Left ventricle myocardium inferior (tissue), 1 donor: Measurements from ENCODE around the gene PRDX3. TPM values are rescaled to one million over a fixed set of nuclear protein-coding genes. Genes with fewer than 3 reads are reported as not detected.

ENCODE experiments used
- DNase-seq: peaks from one replicate; pipeline ENCODE4 v3.0.0-alpha.2; 2020
- H3K27ac ChIP-seq: fragments of 200-600 bp; replicated peaks from 2 replicates; pipeline ENCODE4 v1.8.0; 2021
- H3K27me3 ChIP-seq: fragments of 200-600 bp; 2 replicates; pipeline ENCODE4 v1.8.0; 2021; ENCODE audit warnings: low read depth
- H3K36me3 ChIP-seq: fragments of 200-600 bp; 2 replicates; pipeline ENCODE4 v1.8.0; 2021
- H3K4me1 ChIP-seq: fragments of 200-600 bp; 2 replicates; pipeline ENCODE4 v1.8.0; 2021
- H3K4me3 ChIP-seq: fragments of 200-600 bp; 2 replicates; pipeline ENCODE4 v1.8.0; 2021; ENCODE audit warnings: mild to moderate bottlenecking, moderate library complexity
- H3K9me3 ChIP-seq: fragments of 200-600 bp; replicated peaks from 2 replicates; pipeline ENCODE4 v1.8.0; 2021
- intact Hi-C: fragments of 100-400 bp; cut with micrococcal nuclease; formaldehyde crosslinking; loops from one replicate; pipeline ENCODE4 v1.11.0; 2022
- total RNA-seq: library from RNA; stranded (reverse); fragmentation: NEBNext Ultra II Directional; extraction: Animal tissue kit (Norgen Biotek cat#: 25700); gene quantifications from one replicate; pipeline ENCODE4 v1.2.1, GENCODE V29; 2021
- TF ChIP-seq, protein P1 (sequence below): fragments of 200-600 bp; IDR thresholded peaks from 2 replicates; pipeline ENCODE4 v1.8.0; 2021; ENCODE audit warnings: antibody characterized with exemption, mild to moderate bottlenecking, borderline replicate concordance
- donor health status: DM: no; HTN: yes; CAD: no; lungs with severe emphysema.

The PRDX3 gene
- total RNA-seq, 1 donor from 2014 or later: 301 TPM

GRCh38 chr10:119166564-119166963 is 12.0 kb downstream of the PRDX3 start:
- Histone ChIP-seq H3K9me3 (no peaks in the 10 kb centered on the region), H3K4me3 (no peak overlapping the region), H3K36me3 (peaks cover 42% of the 10 kb centered on the region), H3K27ac (peak overlapping the region; percentile 90), H3K27me3 (no peaks in the 10 kb centered on the region), H3K4me1 (peaks cover 36% of the 10 kb centered on the region)
- TF ChIP-seq, protein P1, sequence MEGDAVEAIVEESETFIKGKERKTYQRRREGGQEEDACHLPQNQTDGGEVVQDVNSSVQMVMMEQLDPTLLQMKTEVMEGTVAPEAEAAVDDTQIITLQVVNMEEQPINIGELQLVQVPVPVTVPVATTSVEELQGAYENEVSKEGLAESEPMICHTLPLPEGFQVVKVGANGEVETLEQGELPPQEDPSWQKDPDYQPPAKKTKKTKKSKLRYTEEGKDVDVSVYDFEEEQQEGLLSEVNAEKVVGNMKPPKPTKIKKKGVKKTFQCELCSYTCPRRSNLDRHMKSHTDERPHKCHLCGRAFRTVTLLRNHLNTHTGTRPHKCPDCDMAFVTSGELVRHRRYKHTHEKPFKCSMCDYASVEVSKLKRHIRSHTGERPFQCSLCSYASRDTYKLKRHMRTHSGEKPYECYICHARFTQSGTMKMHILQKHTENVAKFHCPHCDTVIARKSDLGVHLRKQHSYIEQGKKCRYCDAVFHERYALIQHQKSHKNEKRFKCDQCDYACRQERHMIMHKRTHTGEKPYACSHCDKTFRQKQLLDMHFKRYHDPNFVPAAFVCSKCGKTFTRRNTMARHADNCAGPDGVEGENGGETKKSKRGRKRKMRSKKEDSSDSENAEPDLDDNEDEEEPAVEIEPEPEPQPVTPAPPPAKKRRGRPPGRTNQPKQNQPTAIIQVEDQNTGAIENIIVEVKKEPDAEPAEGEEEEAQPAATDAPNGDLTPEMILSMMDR: no peak
- intact Hi-C loops: no loop called here
- DNase-seq: no peak

GRCh38 chr10:119166118-119166500 is 12.5 kb downstream of the PRDX3 start:
- TF ChIP-seq, protein P1: no peak
- DNase-seq: no peak
- H3K9me3 ChIP-seq: no peaks in the 10 kb centered on the region
- peaks cover 39% of the 10 kb centered on the region for H3K4me1 ChIP-seq
- H3K27me3 ChIP-seq: no peaks in the 10 kb centered on the region
- H3K27ac ChIP-seq: peak overlapping the region; percentile 90
- intact Hi-C loops: no loop called here
- peak overlapping the region; percentile 72 for H3K4me3 ChIP-seq
- peaks cover 42% of the 10 kb centered on the region for H3K36me3 ChIP-seq

GRCh38 chr10:119165171-119166117 is 13.2 kb downstream of the PRDX3 start, which contains the start of gene SFXN4:
Gene SFXN4, minus strand, starts transcription at chr10:119165714. Its CDS starts 67 bp downstream, at chr10:119165647.
- H3K9me3 ChIP-seq: no peaks in the 10 kb centered on the region
- peak within 1 kb of the TSS; percentile 72 for H3K4me3 ChIP-seq
- H3K27me3 ChIP-seq: no peaks in the 10 kb centered on the region
- peak within 1 kb of the TSS; percentile 90 for H3K27ac ChIP-seq
- TF ChIP-seq, protein P1: peak; percentile 17
- DNase-seq: peak; percentile 86
- intact Hi-C loops: no loop called here
- peaks cover 43% of the 10 kb centered on the region for H3K36me3 ChIP-seq
- H3K4me1 ChIP-seq: peaks cover 39% of the 10 kb centered on the region

DNA sequence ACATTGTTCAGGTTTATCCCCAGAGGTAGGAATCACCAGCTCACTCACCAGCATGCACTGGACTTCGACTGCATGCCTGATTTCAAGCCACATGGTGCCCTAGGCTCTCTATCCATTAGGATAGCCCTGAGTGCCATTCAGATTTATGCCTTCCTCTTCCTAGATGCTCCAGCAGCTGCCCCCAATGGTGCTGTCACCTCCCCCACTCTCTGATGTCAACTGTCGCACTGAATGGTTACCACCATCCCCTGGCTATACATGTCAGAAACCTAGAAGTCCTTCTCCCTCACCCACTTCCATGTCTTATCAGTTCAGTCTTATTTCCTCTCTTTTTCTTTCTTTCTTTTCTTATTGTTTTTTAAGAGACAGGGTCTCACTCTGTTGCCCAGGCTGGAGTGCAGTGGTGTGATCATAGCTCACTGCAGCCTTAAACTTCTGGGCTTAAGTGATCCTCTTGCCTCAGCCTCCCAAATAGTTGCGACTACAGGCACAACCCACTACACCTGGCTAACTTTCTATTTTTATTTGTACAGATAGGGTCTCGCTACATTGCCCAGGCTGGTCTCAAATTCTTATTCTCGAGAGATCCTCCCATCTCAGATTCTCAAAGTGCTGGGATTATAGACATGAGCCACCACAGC is 16.0 kb downstream of the PRDX3 start:
- Histone ChIP-seq H3K36me3 (peaks cover 42% of the 10 kb centered on the region), H3K4me3 (no peak overlapping the region), H3K27me3 (no peaks in the 10 kb centered on the region), H3K4me1 (peaks cover 39% of the 10 kb centered on the region), H3K27ac (no peak overlapping the region), H3K9me3 (no peaks in the 10 kb centered on the region)
- intact Hi-C loops: no loop called here
- DNase-seq: no peak
- TF ChIP-seq, protein P1: no peak

DNA sequence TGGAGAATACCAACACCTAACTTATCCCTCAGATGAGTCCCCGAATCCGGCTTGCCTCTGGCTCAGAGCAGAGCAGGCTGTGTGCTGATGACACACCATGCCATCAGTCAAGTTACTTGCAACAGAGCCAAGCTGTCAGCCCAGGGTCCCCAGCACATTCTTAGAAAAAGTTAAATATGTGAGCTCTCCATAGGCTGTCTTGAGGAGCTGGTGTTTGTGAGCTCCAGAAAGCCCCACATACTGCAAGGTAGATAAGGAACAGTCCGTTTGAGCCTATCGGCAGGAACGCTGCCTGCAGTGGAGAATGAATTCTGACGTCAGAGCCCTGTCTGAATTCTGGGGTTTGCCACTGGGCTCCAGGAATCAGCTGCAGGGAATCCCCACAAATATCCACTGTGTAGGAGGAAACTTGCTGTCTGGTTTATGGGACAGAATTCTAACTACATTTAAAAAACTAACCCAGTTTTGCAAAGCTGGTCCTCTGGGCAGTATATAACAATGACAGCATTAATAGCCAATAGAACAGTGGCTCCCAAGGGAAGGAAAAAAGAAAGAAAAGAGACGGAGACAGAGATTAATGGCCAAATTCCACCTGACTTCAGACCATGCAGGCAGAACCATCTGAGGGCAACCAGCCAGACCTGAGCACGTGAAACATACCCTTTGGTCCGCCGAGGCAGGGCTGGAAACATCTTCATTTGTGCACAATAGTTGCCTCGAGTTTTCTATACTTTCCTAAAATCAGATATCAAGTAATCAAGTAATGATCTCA is 16.7 kb downstream of the PRDX3 start:
- Histone ChIP-seq H3K4me3 (no peak overlapping the region), H3K9me3 (no peaks in the 10 kb centered on the region), H3K36me3 (peaks cover 47% of the 10 kb centered on the region), H3K27me3 (no peaks in the 10 kb centered on the region), H3K27ac (peak overlapping the region; percentile 17), H3K4me1 (peaks cover 39% of the 10 kb centered on the region)
- intact Hi-C loops: no loop called here
- TF ChIP-seq, protein P1: peak; percentile 16
- no peak for DNase-seq
